Vagina (tissue), 2 donors: ENCODE measurements around the gene MAP2K3. TPM values are rescaled to one million over a fixed set of nuclear protein-coding genes. Genes with fewer than 3 reads are reported as not detected.
"Not testable (repeated sequence)": the region's sequence is repeated elsewhere in the genome, so short reads cannot be mapped to it uniquely, and the experiment has no call there.

Experiments
- DNase-seq, 2 donors: peaks; one replicate each; pipeline ENCODE4 v3.0.0-alpha.2; 2017; ENCODE audit errors: extremely low spot score in 2 of 2
- H3K27ac ChIP-seq: fragments of 200-600 bp; sonication (generic); one replicate; pipeline ENCODE4 v1.5.1; 2019
- H3K27me3 ChIP-seq: fragments of 200-600 bp; sonication (generic); one replicate; pipeline ENCODE4 v1.5.1; 2019
- H3K36me3 ChIP-seq, 2 donors: fragments of 200-600 bp; sonication (generic); one replicate each; pipeline ENCODE4 v1.5.1; 2017 to 2019
- H3K4me1 ChIP-seq: fragments of 200-600 bp; sonication (generic); one replicate; pipeline ENCODE4 v1.5.1; 2019
- H3K4me3 ChIP-seq, 2 donors: fragments of 200-600 bp; sonication (generic); 1 replicate in 1 of 2; 2 replicates in 1 of 2; pipeline ENCODE4 v1.5.1; 2016 to 2019
- H3K9me3 ChIP-seq: fragments of 200-600 bp; sonication (generic); one replicate; pipeline ENCODE4 v1.5.1; 2019
- POLR2A ChIP-seq, 2 donors: fragments of 450-650 bp; IDR thresholded peaks; one replicate each; pipeline ENCODE4 v1.6.1; 2017; ENCODE audit warnings: antibody characterized with exemption in 2 of 2, mild to moderate bottlenecking in 2 of 2, moderate library complexity in 2 of 2
- POLR2AphosphoS5 ChIP-seq, 2 donors: sonication (generic); formaldehyde crosslinking; IDR thresholded peaks; one replicate each; pipeline ENCODE4 v1.9.0; 2017; ENCODE audit warnings: antibody characterized with exemption in 2 of 2, mild to moderate bottlenecking in 2 of 2, low read depth in 1 of 2; ENCODE audit not compliant: insufficient read depth in 1 of 2
- intact Hi-C: fragments of 100-400 bp; cut with DNase I; formaldehyde crosslinking; loops from one replicate; pipeline ENCODE4 v1.15.1; 2023
- total RNA-seq: library from RNA; depleted of rRNA; stranded (reverse); fragments of >200 nt; gene quantifications from one replicate; pipeline ENCODE4 v1.2.3, GENCODE V29; 2016
- TF ChIP-seq, protein P1 (sequence below), 3 experiments: fragments of 450-650 bp in 2 of 3; fragments of 200-600 bp in 1 of 3; sonication (generic) in 1 of 3; IDR thresholded peaks; one replicate each; pipeline ENCODE4 v1.5.1; 2017 to 2019; ENCODE audit warnings: antibody characterized with exemption in 3 of 3, mild to moderate bottlenecking in 2 of 3, moderate library complexity in 2 of 3

Gene MAP2K3
- total RNA-seq, 1 donor from 2014 or later, result 21.6 TPM

DNA sequence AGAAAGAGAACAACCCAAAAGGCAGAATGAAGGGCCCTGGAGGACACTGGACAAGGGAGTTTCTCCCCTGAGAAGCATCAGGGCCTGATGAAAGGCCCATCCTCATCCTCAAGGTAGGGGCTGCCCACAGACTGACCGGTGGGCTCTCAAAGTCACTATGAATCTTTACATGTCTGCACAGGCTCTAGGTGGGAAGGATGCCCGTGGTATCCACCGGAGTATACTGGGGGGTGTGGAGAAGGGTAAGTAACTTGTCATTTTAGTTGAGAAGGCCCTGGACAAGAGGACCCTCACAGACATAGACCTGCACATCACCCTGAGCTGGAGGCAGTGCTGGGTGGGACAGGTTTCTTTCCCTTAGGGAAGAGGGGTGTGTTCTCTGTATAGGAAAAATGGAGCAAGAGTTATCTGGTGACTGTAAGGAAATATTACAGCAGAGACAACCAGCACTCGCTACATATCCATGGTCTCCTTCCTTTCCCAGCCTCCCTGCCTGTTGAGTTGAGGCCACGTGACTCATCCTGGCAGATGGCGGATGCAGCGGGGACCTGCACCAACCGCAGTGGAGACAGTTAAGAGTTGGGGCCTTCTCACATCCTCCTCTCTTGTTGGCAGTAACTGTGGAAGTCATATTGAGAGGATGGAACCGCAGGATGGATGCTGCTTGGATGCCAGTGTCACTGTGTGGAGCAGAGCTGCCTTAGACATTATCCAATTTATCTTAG is 46.1 kb downstream of the MAP2K3 start:
- no peak overlapping the region for H3K27ac ChIP-seq
- H3K36me3 ChIP-seq, result no peaks in the 10 kb centered on the region
- no peak for DNase-seq
- no peaks in the 10 kb centered on the region for H3K9me3 ChIP-seq
- intact Hi-C loops, result no loop called here
- no peak overlapping the region for H3K4me3 ChIP-seq
- TF ChIP-seq, protein P1, sequence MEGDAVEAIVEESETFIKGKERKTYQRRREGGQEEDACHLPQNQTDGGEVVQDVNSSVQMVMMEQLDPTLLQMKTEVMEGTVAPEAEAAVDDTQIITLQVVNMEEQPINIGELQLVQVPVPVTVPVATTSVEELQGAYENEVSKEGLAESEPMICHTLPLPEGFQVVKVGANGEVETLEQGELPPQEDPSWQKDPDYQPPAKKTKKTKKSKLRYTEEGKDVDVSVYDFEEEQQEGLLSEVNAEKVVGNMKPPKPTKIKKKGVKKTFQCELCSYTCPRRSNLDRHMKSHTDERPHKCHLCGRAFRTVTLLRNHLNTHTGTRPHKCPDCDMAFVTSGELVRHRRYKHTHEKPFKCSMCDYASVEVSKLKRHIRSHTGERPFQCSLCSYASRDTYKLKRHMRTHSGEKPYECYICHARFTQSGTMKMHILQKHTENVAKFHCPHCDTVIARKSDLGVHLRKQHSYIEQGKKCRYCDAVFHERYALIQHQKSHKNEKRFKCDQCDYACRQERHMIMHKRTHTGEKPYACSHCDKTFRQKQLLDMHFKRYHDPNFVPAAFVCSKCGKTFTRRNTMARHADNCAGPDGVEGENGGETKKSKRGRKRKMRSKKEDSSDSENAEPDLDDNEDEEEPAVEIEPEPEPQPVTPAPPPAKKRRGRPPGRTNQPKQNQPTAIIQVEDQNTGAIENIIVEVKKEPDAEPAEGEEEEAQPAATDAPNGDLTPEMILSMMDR (IDR thresholded peaks at IDR 0.05), result no peak
- TF ChIP-seq POLR2A (IDR thresholded peaks at IDR 0.05) (no peak), POLR2AphosphoS5 (IDR thresholded peaks at IDR 0.05; ENCODE audit: insufficient read depth in 1 of 2, low read depth in 1 of 2) (no peak)
- no peaks in the 10 kb centered on the region for H3K4me1 ChIP-seq
- no peaks in the 10 kb centered on the region for H3K27me3 ChIP-seq

DNA sequence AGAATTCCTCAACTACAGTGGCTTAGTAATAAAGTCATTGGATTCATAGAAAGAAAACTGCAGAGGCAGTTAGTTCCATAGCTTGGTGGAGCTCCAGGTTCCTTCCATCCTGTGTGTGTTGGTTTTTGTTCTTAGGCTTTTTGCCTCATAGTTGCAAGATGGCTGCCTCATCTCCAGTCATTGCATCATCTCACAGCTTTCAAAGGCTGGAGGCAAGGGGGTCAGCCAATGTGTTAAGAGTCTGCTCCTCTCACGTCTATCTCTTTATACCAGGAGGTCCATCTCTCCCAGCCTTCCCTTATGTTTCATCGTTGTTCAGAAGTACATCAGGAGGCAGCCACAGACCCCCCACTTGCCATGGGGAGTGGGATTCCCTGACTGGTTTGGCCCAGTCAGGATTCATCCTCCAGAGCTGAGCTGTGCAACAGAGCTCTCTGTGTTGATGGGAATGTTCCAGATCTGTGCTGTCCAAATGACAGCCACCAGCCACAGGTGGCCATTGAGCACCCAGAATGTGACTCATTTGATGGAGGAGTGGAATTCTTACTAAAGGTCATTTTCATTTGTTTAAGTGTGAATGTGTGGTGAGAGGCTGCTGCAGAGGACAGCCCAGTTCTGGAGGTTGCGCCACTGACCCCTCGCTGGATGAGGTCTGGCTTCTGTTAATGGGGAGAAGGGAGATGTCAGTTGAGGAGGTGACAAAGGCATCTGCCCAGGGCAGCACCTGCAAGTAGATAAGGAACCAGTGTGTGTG is 52.2 kb downstream of the MAP2K3 start:
- H3K4me1 ChIP-seq, H3K27ac ChIP-seq, intact Hi-C loops, H3K36me3 ChIP-seq, H3K27me3 ChIP-seq, H3K4me3 ChIP-seq, DNase-seq, H3K9me3 ChIP-seq: not testable (repeated sequence)

GRCh38 chr17:21337981-21338625 is 53.6 kb downstream of the MAP2K3 start:
- H3K27me3 ChIP-seq, H3K27ac ChIP-seq, H3K36me3 ChIP-seq, H3K9me3 ChIP-seq, intact Hi-C loops, H3K4me1 ChIP-seq, H3K4me3 ChIP-seq, DNase-seq: not testable (repeated sequence)

DNA sequence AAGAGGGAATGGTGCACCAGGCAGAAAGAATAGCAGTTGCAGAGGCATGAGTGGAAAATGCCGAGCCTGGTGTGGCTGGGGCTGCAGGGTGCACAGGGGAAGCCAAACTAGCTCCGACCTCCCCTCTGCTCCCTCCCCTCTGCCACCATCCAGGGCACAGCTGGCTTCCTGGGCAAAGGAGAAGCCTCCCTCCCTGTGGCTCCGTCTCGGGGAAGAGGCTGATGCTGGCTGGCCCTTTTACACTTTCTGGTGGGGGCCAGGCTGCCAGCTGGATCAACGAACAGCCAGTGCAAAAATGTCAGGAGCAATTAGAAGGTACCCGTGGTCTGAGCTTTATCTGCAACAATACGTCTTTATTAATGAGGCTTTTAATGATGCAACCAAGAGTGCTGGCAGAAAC is 54.5 kb downstream of the MAP2K3 start:
- TF ChIP-seq, protein P1 (IDR thresholded peaks at IDR 0.05), result no peak
- intact Hi-C loops, result no loop called here
- Histone ChIP-seq H3K4me3 (no peak overlapping the region), H3K4me1 (no peaks in the 10 kb centered on the region), H3K36me3 (no peaks in the 10 kb centered on the region), H3K27ac (no peak overlapping the region), H3K27me3 (no peaks in the 10 kb centered on the region), H3K9me3 (no peaks in the 10 kb centered on the region)
- no peak for DNase-seq

DNA sequence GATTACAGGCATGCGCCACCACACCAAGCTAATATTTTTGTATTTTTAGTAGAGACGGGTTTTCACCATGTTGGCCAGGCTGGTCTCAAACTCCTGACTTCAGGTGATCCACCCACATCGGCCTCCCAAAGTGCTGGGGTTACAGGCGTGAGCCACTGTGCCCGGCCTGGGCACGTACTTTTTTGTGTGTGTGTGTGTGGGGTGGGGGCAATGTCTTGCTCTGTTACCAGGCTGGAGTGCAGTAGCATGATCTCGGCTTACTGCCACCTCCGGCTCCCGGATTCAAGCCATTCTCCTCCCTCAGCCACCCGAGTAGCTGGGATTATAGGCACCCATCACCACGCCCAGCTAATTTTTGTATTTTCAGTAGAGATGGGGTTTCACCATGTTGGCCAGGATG is 55.1 kb downstream of the MAP2K3 start:
- intact Hi-C loops, result not testable (repeated sequence)

DNA sequence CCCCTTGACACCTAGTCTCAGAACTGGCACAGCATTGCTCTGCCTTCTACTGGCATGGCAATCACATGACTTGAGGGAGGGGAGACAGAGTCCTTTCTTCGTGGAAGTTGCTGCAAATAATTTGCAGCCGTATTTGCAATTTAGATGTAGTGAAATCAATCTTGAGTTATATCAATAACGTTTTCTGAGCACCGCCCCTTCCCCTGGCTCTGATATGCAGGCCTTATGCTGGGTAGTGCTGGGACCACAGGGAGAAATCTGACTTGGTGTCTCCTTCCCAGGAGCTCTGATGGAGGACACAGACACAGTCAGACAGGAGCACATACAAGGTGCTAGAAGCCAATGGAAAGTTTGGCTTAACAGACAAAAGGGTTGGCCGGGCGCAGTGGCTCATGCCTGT is 55.9 kb downstream of the MAP2K3 start:
- H3K9me3 ChIP-seq, H3K27me3 ChIP-seq, H3K27ac ChIP-seq, H3K36me3 ChIP-seq, H3K4me3 ChIP-seq, intact Hi-C loops, H3K4me1 ChIP-seq, DNase-seq: not testable (repeated sequence)

More for the DNA sequence above, 55.1 kb downstream of the MAP2K3 start:
- H3K4me3 ChIP-seq, H3K4me1 ChIP-seq, H3K27ac ChIP-seq, H3K27me3 ChIP-seq, H3K9me3 ChIP-seq, DNase-seq, H3K36me3 ChIP-seq: not testable (repeated sequence)

DNA sequence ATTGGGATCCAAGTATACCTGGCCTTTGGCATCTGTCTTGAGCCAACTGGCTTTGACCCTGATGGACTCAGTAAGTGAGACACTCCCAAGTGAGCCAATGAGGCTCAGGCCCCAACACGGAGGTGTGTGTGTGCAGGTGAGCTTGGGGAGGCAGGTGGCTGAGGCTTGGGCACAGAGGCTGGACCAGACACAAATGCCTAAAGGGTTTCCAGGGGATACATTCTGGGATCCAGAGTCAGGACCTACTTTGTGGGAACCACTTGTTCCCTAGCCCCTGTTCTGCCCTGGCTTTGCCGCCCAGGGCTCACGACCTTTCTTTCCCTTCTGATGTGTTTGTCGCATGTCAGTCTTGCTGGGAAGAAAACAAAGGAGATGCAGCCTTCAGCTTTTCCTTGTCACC is 56.8 kb downstream of the MAP2K3 start:
- H3K36me3 ChIP-seq, intact Hi-C loops, H3K4me3 ChIP-seq, H3K27ac ChIP-seq, H3K27me3 ChIP-seq, H3K4me1 ChIP-seq, DNase-seq, H3K9me3 ChIP-seq: not testable (repeated sequence)

GRCh38 chr17:21341925-21342540 is 57.5 kb downstream of the MAP2K3 start:
- H3K9me3 ChIP-seq, DNase-seq, H3K27me3 ChIP-seq, H3K4me1 ChIP-seq, H3K4me3 ChIP-seq, intact Hi-C loops, H3K36me3 ChIP-seq, H3K27ac ChIP-seq: not testable (repeated sequence)

DNA sequence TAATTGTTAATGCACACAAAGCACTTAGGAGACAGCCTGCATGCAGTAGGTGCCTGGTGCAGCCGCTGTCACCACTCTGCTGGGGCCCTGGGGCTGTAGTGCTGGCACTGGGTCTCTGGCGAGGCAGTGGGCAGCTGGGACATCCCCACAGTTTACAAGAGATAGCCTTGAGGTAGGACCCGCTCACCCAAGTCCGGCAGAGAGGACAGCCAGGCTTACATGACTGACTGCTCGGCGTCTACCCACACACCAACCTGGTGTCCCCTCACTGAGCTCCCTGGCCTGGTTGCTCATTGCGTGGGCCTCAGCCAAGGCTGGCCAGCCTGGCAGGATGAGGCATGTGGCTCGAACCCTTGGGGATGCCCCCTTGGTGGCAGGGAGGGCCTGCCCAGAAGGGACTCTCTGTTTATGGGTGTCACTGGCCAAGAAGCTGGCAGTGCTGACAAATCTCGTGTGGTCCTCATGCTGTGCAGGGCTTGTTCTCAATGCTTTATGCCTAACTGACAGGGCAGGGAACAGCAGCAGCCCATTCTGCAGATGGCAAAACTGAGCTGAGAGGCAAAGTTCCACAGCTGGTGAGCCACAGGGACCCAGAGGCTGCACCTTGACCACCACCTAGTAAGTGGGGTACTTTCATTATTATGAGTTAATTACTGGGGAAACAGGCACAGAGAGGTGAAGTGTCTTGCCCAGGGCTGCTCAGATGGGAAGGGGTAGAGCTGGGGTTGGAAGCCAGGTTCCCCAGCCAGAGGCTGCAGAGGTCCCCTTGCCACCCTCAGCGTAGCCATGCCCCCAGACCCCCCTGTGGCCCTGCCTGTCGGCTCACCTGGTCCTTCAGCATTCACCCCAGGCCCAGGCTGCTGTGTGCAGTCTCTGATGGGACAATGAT is 58.8 kb downstream of the MAP2K3 start:
- H3K27ac ChIP-seq, H3K4me3 ChIP-seq, H3K36me3 ChIP-seq, DNase-seq, H3K9me3 ChIP-seq, H3K27me3 ChIP-seq, intact Hi-C loops, H3K4me1 ChIP-seq: not testable (repeated sequence)

- H3K9me3 ChIP-seq, H3K27ac ChIP-seq, H3K27me3 ChIP-seq, intact Hi-C loops, H3K36me3 ChIP-seq, DNase-seq, H3K4me1 ChIP-seq, H3K4me3 ChIP-seq: not testable (repeated sequence)
Observed at GRCh38 chr17:21344801-21345200, 60.3 kb downstream of the MAP2K3 start.
